RWPE1 (cell line): Measurements from ENCODE around the gene INF2.
"Not testable (repeated sequence)": the region's sequence is repeated elsewhere in the genome, so short reads cannot be mapped to it uniquely, and the experiment has no call there.

Experiments
- CTCF ChIA-PET: fragments of 350-600 bp; sonication (Branson Sonifier 250); formaldehyde crosslinking; extraction: SDS; loops from one replicate; lab custom pipeline; 2021; lab: Yijun Ruan, JAX
- POLR2A ChIA-PET: fragments of 400-600 bp; formaldehyde crosslinking; extraction: SDS; loops from one replicate; lab custom pipeline; 2020; ENCODE audit warnings: antibody characterized with exemption; ENCODE audit not compliant: low non-redundant PET; lab: Yijun Ruan, JAX
- DNase-seq: peaks from one replicate; pipeline ENCODE4 v3.0.0; 2012; ENCODE audit warnings: low spot score
- H3K27ac ChIP-seq: fragments of 450-650 bp; 2 replicates; pipeline ENCODE4 v1.5.1; 2017
- CTCF ChIP-seq: fragments of 450-650 bp; conservative IDR thresholded peaks from 2 replicates; pipeline ENCODE4 v1.5.1; 2017; ENCODE audit warnings: low read depth, mild to moderate bottlenecking

The INF2 gene

DNA sequence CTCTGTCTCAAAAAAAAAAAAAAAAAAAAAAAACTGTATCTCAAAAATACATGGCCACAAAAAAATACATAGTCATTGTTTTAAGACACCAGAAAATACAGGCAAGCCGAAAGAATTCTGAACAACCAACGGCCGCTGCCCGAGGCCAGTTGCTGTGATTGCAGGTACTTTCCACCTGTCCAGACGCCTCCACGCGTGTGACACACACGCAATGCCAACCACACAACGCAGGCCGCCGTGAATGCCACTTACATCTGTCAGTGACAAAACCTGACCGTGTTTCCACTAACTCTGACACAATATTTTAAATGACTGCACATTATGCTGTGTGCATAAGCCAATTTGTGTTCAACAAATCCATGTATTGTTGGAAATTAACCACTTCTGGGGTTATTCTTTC, 22.4 kb upstream of the INF2 start:
- POLR2A ChIA-PET, result no interaction called here
- TF ChIP-seq CTCF, result no peak
- CTCF ChIA-PET, result no interaction called here
- no peak for DNase-seq
- no peak overlapping the region for H3K27ac ChIP-seq

GRCh38 chr14:104669697-104670096, 19.7 kb upstream of the INF2 start:
- POLR2A ChIA-PET, result no interaction called here
- H3K27ac ChIP-seq, result no peak overlapping the region
- no peak for TF ChIP-seq CTCF
- CTCF ChIA-PET, result interaction anchor here (0.6 to 0.8 kb wide), 2 partner anchors 25 to 521 kb away, joined by 3 to 5 read pairs; no protein-coding TSS in a partner anchor
- no peak for DNase-seq

- DNase-seq, H3K27ac ChIP-seq, CTCF ChIA-PET, POLR2A ChIA-PET: not testable (repeated sequence)
Observed at GRCh38 chr14:104671330-104671977, 18.0 kb upstream of the INF2 start.

DNA sequence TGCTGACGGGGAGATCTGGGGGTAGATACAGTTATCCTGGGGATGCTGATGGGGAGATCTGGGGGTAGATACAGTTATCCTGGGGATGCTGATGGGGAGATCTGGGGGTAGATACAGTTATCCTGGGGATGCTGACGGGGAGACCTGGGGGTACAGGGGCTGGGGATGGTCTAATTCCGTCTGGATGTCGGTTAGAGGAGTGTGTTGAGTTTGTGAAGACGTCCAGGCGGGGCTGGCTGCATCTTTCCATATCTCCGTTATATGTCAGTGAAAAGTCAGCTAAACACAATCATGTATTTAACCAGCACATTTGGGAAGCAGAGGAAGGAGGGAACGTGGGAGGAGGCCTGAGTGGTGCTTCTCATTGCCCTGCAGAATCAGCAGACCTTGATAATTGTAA, 17.3 kb upstream of the INF2 start:
- H3K27ac ChIP-seq, POLR2A ChIA-PET, CTCF ChIA-PET, DNase-seq: not testable (repeated sequence)

DNA sequence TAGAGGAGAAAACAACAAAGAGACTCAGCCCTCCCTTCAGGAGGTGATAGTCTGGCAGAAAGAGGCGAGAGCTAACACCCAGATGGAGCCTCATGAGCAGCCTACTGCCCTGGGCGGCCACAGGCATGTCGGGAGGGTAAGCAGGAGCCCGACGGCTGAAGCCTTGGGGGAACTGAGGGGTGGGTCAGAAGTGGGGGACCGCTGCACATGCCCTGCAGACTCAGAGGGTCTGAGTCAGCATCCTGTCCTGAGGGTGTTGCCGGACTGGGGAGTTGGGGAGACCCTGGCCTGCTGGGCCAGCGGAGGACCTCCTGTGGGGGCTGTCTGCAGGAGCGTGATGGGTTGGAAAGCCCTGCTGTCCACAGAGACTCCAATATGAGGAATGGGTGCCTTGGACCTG, 15.9 kb upstream of the INF2 start:
- no peak for TF ChIP-seq CTCF
- H3K27ac ChIP-seq, result peak overlapping the region; percentile 9; the same call in 1 of the 2 replicates
- POLR2A ChIA-PET, result no interaction called here
- CTCF ChIA-PET, result no interaction called here
- no peak for DNase-seq

GRCh38 chr14:104675447-104675846, 14.0 kb upstream of the INF2 start:
- ChIA-PET POLR2A (no interaction called here), CTCF (interaction anchor here (0.6 kb wide), 1 partner anchor 1021 kb away, joined by 4 read pairs; no protein-coding TSS in a partner anchor)
- no peak for DNase-seq

GRCh38 chr14:104676130-104676693, 13.2 kb upstream of the INF2 start:
- ChIA-PET CTCF (interaction anchor here (0.6 kb wide), 1 partner anchor 1022 kb away, joined by 4 read pairs; no protein-coding TSS in a partner anchor), POLR2A (no interaction called here)
- peak overlapping the region; percentile 99 for H3K27ac ChIP-seq
- no peak for TF ChIP-seq CTCF
- DNase-seq, result no peak

More at GRCh38 chr14:104675447-104675846, 14.0 kb upstream of the INF2 start:
- no peak overlapping the region for H3K27ac ChIP-seq
- no peak for TF ChIP-seq CTCF
